Measurements from ENCODE around the gene TEX26.

The TEX26 gene

GRCh38 chr13:31011901-31012654 is 79.6 kb downstream of the TEX26 start:
- no peak for DNase-seq (ENCODE audit: low spot score)

DNA sequence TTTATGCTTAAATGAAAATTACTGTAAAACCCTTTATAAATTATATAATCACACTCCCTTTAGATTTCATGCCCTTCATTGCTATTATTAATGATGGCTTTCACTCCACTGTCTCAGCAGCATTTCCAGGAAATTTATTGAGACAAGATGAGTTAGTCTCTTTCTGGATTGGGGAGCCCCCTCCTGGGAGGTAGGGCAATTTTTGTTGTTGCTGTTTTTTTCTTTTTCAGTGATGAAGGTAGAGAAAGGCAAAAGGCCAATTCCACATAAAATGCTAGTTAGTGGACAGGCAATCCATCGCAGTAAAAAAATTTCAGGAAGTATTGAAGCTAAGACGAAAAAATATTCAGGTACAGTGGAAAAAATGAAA is 80.2 kb downstream of the TEX26 start:
- no peak for DNase-seq (ENCODE audit: low spot score)

- no peak for DNase-seq (ENCODE audit: low spot score)
Observed at GRCh38 chr13:31014456-31014855, 82.0 kb downstream of the TEX26 start.

GRCh38 chr13:31015199-31015598 is 82.7 kb downstream of the TEX26 start:
- no peak for DNase-seq (ENCODE audit: low spot score)

DNA sequence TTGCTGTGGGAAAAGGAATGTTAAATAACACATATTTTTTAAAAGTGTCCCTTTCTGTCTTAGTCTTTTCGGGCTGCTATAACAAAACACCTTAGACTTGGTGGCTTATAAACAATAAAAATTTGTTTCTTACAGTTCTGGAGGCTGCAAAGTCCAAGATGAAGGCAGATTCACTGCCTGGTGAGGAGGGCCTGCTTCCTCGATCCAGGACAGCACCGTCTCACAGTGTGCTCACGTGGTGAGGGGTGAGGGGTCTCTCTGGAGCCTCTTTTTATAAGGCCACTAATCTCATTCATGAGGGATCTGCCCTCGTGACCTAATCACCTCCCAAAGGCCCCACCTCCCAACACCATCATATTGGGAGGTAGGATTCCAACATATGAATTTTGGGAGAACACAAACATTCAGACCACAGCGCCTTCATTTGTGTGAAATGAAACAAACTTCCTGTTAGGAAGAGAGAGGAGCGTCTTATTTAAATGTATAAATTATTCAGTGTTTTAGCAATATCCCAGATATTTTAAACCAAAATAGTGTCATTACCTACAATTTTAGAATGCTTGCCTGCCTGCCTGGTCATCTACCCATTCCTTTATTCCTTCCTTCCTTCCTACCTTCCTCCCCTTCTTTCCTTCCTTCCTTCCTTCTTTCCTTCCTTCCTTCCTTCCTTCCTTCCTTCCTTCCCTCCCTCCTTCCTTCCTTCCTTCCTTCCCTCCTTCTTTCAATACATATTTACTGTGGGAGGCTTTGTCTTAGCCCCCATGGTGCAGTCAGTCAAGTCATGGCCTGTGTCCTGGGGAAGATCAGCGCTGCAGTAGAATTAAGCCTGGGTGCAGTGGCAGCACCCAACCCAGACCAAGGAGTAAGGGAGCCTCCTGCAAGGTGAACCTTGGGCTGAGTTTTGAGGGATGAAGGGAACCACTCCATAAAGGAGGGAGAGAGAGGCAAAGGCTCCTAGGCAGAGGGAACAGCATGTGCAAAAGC is 84.2 kb downstream of the TEX26 start:
- no peak for DNase-seq (ENCODE audit: low spot score)

- DNase-seq (ENCODE audit: low spot score): no peak
Observed at GRCh38 chr13:31018511-31018910, 86.1 kb downstream of the TEX26 start.

DNA sequence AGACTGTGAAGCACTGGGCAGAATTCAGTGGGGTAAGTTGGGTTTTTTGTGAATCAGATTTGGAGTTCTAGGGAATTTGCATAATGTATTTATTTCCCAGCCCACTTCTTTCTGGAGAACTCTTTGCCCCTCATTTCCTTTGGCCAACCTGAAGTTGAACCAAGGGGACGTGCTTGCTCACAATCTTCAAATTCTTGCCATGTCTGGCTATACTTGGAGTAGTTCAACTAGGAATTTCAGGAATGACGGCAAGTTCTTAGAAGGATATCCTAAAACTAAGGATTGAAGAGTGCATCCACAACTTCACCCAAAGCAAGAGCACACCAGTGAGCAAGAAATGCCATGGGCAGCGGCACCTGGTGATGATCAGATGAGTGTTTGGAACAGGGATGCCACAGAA is 88.5 kb downstream of the TEX26 start:
- DNase-seq (ENCODE audit: low spot score): no peak

DNA sequence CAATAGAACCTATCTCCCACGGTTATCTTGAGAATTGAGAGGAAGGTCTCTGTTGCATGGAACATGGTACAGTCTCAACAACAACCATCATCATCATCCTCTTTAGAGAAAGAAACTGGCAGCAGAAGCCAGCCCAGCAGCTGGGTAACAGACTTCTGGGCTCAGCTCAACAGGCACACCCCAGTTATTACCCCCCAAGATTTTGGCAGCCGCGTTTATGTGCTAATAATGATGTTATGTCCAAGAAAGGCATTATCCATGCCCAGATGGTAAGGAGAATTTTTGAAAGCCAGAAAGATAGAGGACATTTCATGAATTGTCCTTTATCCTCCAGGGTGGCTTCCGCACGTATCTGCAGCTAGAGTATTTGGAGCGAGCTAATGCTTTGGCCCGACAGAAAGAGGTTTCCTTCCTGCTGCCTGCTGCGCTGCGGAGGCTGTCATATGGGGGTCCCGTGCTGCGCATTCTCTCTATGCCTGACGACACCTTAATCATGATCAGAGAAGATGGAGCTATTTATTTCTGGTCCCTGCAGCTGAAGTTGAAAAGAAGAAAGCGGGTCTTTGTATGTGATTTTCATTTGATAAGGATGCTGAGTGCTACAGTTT is 89.9 kb downstream of the TEX26 start:
- no peak for DNase-seq (ENCODE audit: low spot score)

GRCh38 chr13:31022928-31023530 is 90.6 kb downstream of the TEX26 start:
- DNase-seq (ENCODE audit: low spot score): no peak

All from hematopoietic multipotent progenitor cell treated with erythropoietin and hydrocortisone succinate and interleukin-3 and kit ligand, for 17 days (in vitro differentiated cells).